Stimulated activated CD4-positive, alpha-beta T cell treated with anti-CD3 and anti-CD28 coated beads, Interleukin-15, amount 100 ng/mL, for 24 hours (primary cell): ENCODE data around the gene TYMS.

Experiments
- DNase-seq: peaks from one replicate; pipeline ENCODE4 v3.0.0-alpha.2; 2020

The TYMS gene

GRCh38 chr18:657311-658000 lies at the start of gene TYMS:
Gene TYMS (plus strand): TSS chr18:657653. CDS start chr18:657743, 90 bp downstream.
- DNase-seq = peak; percentile 77

- DNase-seq = no peak
These were observed 49.5 kb upstream of the TYMS start for GRCh38 chr18:607930-608329.

DNA sequence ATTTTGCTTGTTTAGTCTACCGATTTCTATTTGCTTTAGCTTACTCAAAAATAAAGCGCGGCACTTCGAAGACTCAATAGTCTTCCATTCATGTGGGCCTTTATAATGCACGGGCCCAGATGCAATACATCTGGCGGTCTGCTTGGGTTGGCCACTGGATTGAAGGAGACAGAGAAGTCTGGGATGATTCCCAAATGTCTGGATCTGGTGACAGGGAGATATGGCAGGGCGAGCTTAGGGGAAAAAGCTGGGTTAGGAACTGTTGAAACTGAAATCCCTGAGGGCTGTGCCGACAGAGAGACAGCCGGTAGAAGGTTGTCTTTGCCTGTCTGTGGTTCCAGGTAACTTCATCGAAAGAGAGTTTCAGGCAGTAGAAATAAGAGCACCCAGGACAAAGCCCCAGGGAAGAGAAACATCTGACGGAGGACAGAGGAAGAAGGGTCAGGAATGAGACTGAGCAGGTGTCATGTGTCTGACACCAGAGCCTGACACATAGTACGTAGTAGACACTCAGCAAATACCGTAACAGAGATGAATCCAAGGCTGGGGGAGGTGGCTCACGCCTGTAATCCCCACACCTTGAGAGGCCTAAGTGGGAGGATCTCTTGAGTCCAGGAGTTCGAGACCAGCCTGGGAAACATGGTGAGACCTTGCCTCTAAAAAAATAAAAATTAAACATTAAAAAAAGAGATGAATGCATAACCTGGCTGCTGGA lies 47.1 kb upstream of the TYMS start:
- no peak for DNase-seq

DNA sequence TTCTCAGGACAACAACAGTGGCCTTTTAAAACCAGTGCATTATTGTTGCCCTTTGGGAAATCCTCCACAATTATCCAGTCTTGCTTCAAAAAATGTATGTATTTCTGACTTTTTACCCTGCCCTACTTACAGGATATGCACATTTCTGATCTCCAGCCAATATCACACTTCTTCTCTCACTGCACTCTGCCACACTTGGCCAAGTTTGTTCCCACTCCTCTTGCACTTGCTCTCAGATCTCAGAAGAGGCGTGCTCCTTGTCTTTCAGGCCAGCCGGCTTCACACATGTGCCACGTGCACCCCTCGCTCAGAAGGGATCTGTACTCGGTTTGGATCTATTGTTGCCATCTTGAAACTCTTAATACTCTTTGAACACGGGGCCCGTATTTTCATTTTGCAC lies 45.3 kb upstream of the TYMS start:
- no peak for DNase-seq

- no peak for DNase-seq
These were observed 43.3 kb upstream of the TYMS start for GRCh38 chr18:614193-614592.

DNA sequence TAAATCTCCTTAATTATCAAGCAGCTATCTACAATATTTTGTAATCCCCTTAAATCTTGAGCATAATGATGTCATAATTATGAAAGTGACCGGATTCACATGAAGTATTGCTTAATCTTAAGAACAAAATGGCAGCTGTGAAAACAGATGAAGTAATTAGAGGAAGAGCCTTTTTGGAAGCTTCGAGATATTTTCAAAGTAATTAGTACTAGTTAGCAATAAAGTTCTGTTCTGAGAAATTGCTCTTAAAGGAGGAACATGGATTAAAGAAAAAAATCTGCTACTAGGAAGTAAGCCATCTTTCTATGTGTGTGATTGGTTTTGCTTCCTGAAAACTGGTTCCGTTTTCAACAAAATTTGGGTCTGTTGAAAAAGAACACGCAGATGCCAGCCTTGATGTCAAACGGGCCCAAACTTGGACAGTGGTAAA lies 42.3 kb upstream of the TYMS start:
- DNase-seq = no peak

DNA sequence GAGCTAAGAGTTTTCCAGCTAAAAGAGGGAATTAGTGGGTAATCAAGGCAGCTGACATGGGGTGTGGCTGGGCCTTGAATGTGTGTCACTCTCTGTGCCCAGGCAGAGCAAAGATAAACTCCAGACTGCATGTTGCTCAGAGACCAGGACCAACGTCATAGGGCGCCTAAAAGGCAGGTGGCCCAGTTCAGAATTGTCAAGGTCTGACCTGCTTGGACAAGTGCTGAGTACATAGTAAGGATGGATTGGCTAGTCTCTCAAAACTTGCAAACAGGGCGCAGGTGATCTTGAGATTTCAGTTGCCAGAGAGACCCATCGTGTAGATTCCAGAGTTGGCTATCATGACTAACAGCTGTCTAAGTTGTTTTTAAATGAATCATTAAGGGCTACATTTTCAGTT lies 41.7 kb upstream of the TYMS start:
- DNase-seq = no peak

DNA sequence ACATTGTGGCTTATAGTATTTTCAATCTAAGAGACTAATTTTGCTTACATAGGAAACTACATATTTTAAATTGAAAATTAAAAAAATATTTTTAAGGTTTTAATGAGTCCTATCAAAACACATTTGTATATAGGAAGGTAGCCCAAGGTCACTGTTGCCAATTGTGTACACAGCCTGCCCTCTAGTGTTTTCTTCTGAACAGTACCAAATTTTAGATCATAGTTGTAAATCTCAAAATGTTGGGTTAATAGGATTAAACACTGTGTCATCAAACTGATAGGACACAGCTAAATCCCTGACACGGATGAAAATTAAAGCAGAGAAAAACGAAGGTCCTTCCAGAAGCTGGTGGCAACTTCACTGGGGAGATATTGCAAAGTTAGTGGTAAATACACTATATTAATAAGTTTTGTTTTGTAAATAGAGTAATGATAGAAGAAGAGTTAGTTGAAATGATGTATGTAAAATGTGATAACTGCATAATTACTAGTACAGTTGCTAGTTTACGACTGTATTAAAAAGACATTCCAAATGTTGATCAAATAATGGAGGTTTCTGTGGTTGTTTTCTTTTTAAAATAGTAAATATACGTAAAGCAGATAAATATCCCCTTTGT lies 41.0 kb upstream of the TYMS start:
- no peak for DNase-seq

- no peak for DNase-seq
These were observed 39.4 kb upstream of the TYMS start for GRCh38 chr18:617970-618504.

DNA sequence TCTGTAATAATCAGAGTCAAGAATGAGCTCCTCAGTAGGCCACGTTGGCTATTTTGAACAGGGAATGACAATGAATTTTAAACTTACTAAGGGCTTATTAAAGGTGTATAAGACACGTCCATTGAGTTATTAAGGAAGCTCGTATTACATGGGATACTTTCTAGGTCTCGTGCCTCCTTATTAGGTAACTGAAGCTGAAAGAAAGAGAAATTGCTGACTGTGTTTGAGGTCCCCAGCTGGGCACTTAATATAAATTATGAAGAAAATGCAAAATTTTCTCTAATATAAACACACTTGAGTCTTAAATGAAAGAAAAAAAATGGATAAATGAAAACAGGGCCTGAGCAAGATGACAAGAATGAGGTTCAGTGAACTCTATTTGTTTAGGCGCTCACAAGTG lies 38.8 kb upstream of the TYMS start:
- no peak for DNase-seq

GRCh38 chr18:621291-622043 lies 36.0 kb upstream of the TYMS start:
- DNase-seq = no peak

GRCh38 chr18:622289-622688 lies 35.2 kb upstream of the TYMS start:
- no peak for DNase-seq

DNA sequence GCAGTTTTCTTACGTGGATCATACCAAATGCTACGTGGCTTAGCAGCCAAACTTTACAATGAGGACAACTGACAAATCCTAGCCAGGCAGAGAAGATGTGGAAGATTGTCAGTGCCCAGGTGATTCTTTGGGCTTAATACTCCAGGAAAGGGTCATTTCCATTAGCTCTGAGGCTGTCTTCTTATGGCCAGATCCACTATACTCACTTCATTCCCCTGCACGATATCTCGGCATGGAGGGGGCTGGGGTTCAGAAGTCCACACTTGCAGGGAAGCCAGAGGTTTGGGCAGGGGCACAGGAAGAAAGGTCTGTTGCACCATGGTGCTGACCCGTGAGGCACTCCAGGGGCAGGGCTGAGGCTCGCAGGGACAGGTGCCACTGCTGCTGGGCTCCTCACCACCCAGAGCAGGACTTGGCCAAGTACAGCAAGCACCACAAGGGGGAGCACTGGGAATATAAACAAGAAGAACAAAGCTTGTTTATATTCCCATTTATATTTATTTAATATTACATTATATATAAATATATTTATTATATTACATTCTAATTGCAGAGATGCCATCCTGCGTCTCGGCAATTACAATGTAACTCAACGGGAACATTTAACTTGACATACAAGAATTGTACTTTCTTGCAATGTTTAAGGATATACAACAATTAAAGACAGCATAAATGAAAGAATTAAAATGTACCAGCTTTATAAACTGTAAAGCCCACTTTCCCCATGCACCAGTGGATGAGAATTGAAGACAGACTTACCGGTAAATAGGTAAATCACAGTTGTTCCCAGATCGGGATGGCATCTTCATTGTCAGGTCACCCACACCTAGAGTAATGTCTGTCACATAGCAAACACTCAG lies 33.5 kb upstream of the TYMS start:
- peak; percentile 77 for DNase-seq

- DNase-seq = no peak
These were observed 30.2 kb upstream of the TYMS start for GRCh38 chr18:627231-627630.

DNA sequence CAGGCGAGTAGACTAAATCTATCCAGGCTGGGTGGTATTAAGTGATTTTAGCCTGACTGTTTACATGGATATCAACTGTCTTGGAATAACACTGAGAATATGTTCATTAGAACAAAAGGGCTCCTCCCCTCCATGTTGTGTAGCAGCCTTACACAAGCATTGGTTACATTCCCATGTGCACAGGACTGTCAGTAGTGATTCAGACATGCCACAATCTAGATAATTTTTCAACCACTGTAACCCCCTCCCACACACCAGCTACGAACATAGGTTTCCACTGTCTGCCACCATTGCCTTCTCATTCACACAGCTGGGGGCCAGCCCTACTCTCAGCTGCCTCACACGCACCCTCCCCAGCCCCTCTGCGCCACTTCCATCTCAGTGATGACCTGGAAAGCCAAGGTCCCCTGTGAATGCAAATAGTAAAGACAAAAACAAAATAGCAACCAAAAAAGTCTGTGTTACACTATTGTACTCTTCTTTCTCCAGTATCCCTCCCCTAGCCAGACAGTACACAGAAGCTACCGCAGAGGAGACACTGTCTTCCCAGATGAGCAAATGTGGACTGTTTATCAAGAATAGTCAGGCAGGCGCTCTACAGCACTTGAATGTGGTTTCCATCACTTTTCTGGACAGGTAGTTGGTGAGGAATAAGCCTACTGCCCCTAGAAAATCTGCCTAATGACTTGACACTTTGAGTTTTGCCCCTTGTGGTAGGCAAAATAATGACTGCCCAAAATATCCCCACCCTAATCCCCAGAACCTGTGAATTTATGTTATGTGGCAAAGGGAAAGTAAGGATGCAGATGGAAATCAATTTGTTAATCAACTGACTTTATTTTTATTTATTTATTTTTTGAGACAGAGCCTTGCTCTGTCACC lies 27.9 kb upstream of the TYMS start:
- DNase-seq = peak; percentile 23

DNA sequence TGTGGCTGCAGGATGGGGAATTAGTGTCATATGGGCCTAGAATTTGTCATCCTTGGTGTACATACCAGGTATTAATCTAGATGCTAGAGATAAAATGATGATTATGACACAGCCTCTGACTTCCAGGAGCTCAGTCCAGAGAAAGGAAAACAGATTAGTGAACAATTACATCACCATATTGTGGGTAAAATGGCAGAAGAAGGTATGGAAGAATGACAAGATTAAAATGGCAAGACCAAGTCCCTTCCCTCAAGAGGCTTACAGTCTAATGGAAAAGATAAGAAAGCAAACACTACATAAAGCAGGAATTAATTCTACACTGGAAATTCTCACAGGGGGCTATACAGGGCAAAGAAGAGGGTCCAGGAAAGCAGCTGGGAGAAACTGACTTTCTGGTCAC lies 25.9 kb upstream of the TYMS start:
- DNase-seq = no peak

DNA sequence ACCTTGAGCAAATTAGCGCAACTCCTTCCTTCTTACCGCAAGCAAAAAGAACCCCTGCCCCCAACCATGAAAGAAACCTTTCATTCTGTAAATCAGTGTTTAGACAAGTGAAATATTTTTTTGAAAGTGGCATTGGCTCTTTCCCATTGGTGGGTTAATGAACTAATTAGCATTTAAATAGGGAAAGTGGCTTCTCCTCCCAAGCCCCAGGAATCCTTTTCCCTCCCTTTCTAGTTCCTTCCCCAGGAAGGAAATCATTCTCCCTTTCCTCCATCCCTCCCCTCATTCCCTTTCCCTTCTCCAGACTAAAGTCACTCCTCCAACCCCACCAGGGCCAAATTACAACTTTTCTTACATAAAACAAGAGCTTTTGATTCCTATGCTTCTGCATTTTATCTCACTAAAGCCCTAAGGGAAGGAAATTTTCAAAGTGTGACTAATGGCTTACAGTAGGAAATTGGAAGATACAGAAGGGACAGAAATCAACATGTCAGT lies 22.9 kb upstream of the TYMS start:
- DNase-seq = no peak

DNA sequence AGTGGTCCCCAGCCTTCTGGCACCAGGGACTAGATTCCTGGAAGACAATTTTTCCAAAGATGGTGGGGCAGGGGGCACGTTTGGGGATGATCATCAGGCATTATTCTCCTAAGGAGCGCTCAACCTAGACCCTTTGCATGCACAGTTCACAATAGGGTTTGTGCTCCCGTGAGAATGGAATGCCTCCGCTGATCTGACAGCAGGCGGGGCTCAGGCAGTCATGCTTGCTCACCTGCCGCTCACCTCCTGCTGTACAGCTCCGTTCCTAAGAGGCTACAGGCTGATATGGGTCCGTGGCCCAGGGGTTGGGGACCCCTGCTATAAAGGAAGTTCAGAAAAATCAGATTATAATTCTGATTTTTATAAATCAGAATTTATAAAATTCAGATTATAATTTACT lies 22.3 kb upstream of the TYMS start:
- no peak for DNase-seq

GRCh38 chr18:641224-641623 lies 16.2 kb upstream of the TYMS start:
- DNase-seq = no peak

DNA sequence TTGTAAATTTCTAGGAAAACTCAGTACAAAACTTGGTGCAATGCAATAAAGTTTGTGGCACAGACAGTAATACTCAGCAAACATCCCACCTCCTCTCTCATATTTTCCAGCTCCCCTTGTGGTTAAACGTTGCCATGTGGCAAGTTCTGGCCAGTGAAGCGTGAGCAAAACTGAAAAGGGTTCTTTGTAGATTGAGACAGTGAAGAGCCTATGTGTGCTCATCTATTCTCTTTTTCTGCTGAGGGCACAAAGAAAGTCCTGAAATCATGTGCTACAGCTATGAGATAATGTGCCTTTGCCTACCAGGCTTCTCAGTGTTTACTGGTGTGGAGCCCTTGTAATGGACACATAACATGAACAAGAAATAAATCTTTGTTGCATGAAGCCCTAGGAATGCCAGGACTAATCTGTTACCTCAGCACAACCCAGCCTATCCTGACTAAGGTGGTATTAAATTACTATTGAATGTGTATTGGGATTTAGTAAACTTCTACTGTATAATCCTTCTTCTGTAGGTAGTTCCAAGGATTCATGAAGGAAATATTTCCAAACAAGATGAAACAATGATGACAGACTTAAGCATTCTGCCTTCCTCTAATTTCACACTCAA lies 13.0 kb upstream of the TYMS start:
- DNase-seq = peak; percentile 12

GRCh38 chr18:647304-647703 lies 10.1 kb upstream of the TYMS start:
- DNase-seq = no peak
